Neural progenitor cell (in vitro differentiated cells): ENCODE measurements around the gene RTN4IP1. TPM values are rescaled to one million over a fixed set of nuclear protein-coding genes. Genes with fewer than 3 reads are reported as not detected.

Experiments
- DNase-seq: peaks from one replicate; pipeline ENCODE4 v3.0.0-alpha.2; 2016; ENCODE audit warnings: low spot score
- H2AFZ ChIP-seq: fragments of 200-600 bp; sonication (generic); replicated peaks from 2 replicates; pipeline ENCODE4 v1.6.1; 2016; ENCODE audit warnings: antibody characterized with exemption
- H3F3A ChIP-seq: fragments of 200-600 bp; sonication (generic); 2 replicates; pipeline ENCODE4 v1.6.1; 2016; ENCODE audit warnings: antibody characterized with exemption, low read depth
- H3K27ac ChIP-seq: fragments of 200-600 bp; sonication (generic); 2 replicates; pipeline ENCODE4 v1.5.1; 2016; ENCODE audit warnings: mild to moderate bottlenecking
- H3K27me3 ChIP-seq: fragments of 200-600 bp; sonication (generic); 2 replicates; pipeline ENCODE4 v1.6.1; 2016; ENCODE audit warnings: mild to moderate bottlenecking, moderate library complexity
- H3K36me3 ChIP-seq: fragments of 200-600 bp; sonication (generic); 2 replicates; pipeline ENCODE4 v1.5.1; 2016
- H3K4me1 ChIP-seq: fragments of 200-600 bp; sonication (generic); 2 replicates; pipeline ENCODE4 v1.6.1; 2016; ENCODE audit warnings: mixed run types
- H3K4me2 ChIP-seq: fragments of 200-600 bp; sonication (generic); 2 replicates; pipeline ENCODE4 v1.6.1; 2016
- H3K4me3 ChIP-seq: fragments of 200-600 bp; sonication (generic); 2 replicates; pipeline ENCODE4 v1.5.1; 2016
- H3K79me2 ChIP-seq: fragments of 200-600 bp; sonication (generic); 2 replicates; pipeline ENCODE4 v1.6.1; 2016; ENCODE audit warnings: low read depth
- H3K9ac ChIP-seq: fragments of 200-600 bp; sonication (generic); 2 replicates; pipeline ENCODE4 v1.6.1; 2016
- H3K9me3 ChIP-seq: fragments of 200-600 bp; sonication (generic); 2 replicates; pipeline ENCODE4 v1.5.1; 2016; ENCODE audit warnings: low read depth
- H4K20me1 ChIP-seq: fragments of 200-600 bp; sonication (generic); 2 replicates; pipeline ENCODE4 v1.6.1; 2016; ENCODE audit warnings: low read depth
- H3K27ac Mint-ChIP-seq: 3 replicates; pipeline ENCODE4 v1.8.0; 2021; ENCODE audit warnings: mixed read lengths
- H3K27me3 Mint-ChIP-seq: 2 replicates; pipeline ENCODE4 v1.8.0; 2022; ENCODE audit warnings: low read depth, mild to moderate bottlenecking, inconsistent platforms, moderate library complexity, mixed read lengths; ENCODE audit not compliant: insufficient read depth
- H3K36me3 Mint-ChIP-seq: 3 replicates; pipeline ENCODE4 v1.8.0; 2021; ENCODE audit warnings: mixed read lengths
- H3K4me1 Mint-ChIP-seq: 3 replicates; pipeline ENCODE4 v1.8.0; 2021; ENCODE audit warnings: mixed read lengths
- H3K4me3 Mint-ChIP-seq: 3 replicates; pipeline ENCODE4 v1.8.0; 2021; ENCODE audit warnings: mild to moderate bottlenecking, moderate library complexity, mixed read lengths
- H3K9me3 Mint-ChIP-seq: 3 replicates; pipeline ENCODE4 v1.8.0; 2020; ENCODE audit warnings: mixed read lengths
- EZH2 ChIP-seq: fragments of 200-600 bp; sonication (generic); IDR thresholded peaks from 2 replicates; pipeline ENCODE4 v1.6.1; 2017; ENCODE audit warnings: antibody characterized with exemption, mild to moderate bottlenecking, moderate library complexity
- EZH2phosphoT487 ChIP-seq: fragments of 200-600 bp; sonication (generic); IDR thresholded peaks from 2 replicates; pipeline ENCODE4 v1.6.1; 2017; ENCODE audit warnings: antibody characterized with exemption
- total RNA-seq: library from RNA; depleted of rRNA; stranded (reverse); fragments of >200 nt; gene quantifications from 2 replicates; pipeline ENCODE4 v1.2.3, GENCODE V29; 2015; ENCODE audit warnings: low replicate concordance
- TF ChIP-seq, protein P1 (sequence below): fragments of 200-600 bp; sonication (generic); IDR thresholded peaks from 2 replicates; pipeline ENCODE4 v1.5.1; 2017; ENCODE audit warnings: antibody characterized with exemption, mild to moderate bottlenecking

RTN4IP1 gene
- total RNA-seq, 1 donor from 2014 or later, result 10.2 TPM

DNA sequence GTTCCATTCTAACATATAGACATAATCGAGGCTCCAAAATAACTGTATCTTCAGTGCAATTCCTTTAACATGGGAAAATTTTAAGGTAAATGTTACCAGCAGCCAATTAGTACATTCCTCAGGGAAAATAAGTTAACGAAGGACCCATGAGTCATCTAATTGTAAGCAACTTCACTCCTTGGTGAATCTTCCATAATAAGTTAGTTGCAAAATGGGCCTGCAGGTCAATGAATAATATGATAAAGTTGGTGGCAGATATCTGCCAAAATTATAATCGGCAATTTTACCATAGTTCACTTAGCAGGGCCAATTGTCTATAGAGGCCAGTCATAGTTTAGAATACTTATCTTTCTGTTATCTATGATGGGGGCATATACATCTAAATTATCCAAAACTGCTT is 42.4 kb upstream of the RTN4IP1 start:
- H3K36me3 ChIP-seq, result no peaks in the 10 kb centered on the region
- no peaks in the 10 kb centered on the region for H3K9me3 Mint-ChIP-seq
- no peak for DNase-seq
- H3K27ac Mint-ChIP-seq, result no peak overlapping the region
- H3K27me3 ChIP-seq, result no peaks in the 10 kb centered on the region
- TF ChIP-seq EZH2phosphoT487 (no peak), EZH2 (no peak)
- TF ChIP-seq, protein P1, sequence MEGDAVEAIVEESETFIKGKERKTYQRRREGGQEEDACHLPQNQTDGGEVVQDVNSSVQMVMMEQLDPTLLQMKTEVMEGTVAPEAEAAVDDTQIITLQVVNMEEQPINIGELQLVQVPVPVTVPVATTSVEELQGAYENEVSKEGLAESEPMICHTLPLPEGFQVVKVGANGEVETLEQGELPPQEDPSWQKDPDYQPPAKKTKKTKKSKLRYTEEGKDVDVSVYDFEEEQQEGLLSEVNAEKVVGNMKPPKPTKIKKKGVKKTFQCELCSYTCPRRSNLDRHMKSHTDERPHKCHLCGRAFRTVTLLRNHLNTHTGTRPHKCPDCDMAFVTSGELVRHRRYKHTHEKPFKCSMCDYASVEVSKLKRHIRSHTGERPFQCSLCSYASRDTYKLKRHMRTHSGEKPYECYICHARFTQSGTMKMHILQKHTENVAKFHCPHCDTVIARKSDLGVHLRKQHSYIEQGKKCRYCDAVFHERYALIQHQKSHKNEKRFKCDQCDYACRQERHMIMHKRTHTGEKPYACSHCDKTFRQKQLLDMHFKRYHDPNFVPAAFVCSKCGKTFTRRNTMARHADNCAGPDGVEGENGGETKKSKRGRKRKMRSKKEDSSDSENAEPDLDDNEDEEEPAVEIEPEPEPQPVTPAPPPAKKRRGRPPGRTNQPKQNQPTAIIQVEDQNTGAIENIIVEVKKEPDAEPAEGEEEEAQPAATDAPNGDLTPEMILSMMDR, result no peak
- no peaks in the 10 kb centered on the region for H3K4me1 Mint-ChIP-seq
- H3K36me3 Mint-ChIP-seq, result no peaks in the 10 kb centered on the region
- H3K79me2 ChIP-seq, result no peaks in the 10 kb centered on the region
- H3K4me2 ChIP-seq, result no peak overlapping the region
- no peak overlapping the region for H3K4me3 Mint-ChIP-seq
- H3K27ac ChIP-seq, result no peak overlapping the region
- no peaks in the 10 kb centered on the region for H3K9me3 ChIP-seq
- H3K27me3 Mint-ChIP-seq, result peaks cover 4% of the 10 kb centered on the region
- H3K9ac ChIP-seq, result no peak overlapping the region
- H3K4me1 ChIP-seq, result no peaks in the 10 kb centered on the region
- no peak overlapping the region for H2AFZ ChIP-seq
- no peaks in the 10 kb centered on the region for H4K20me1 ChIP-seq
- no peak overlapping the region for H3K4me3 ChIP-seq
- H3F3A ChIP-seq, result no peaks in the 10 kb centered on the region

DNA sequence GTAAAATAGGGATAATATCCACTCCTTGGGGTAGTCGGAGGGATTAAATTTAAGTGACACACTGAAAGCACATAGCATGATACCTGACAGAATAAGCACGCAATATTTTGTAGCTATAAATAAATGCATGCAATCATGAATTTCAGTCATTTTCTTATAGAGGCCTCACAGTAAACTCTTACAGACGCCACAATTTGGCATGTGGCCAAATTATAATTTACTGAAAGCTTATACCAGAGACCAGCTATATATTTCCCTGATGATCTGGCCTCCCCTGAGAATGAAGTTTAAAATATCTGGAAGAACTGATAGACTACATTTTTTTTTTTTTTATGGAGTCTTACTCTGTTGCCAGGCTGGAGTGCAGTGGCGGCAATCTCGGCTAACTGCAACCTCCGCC is 40.9 kb upstream of the RTN4IP1 start:
- Mint-ChIP-seq H3K4me3 (no peak overlapping the region), H3K9me3 (no peaks in the 10 kb centered on the region), H3K27ac (no peak overlapping the region), H3K27me3 (peaks cover 4% of the 10 kb centered on the region), H3K36me3 (peaks cover under 1% of the 10 kb centered on the region), H3K4me1 (no peaks in the 10 kb centered on the region)
- no peak overlapping the region for H3K4me3 ChIP-seq
- H3K79me2 ChIP-seq, result no peaks in the 10 kb centered on the region
- no peaks in the 10 kb centered on the region for H3K4me1 ChIP-seq
- H3K4me2 ChIP-seq, result no peak overlapping the region
- TF ChIP-seq, protein P1, result no peak
- TF ChIP-seq EZH2phosphoT487 (no peak), EZH2 (no peak)
- no peak for DNase-seq
- H3K27ac ChIP-seq, result no peak overlapping the region
- H3K36me3 ChIP-seq, result peaks cover 5% of the 10 kb centered on the region
- no peak overlapping the region for H3K9ac ChIP-seq
- no peaks in the 10 kb centered on the region for H3K9me3 ChIP-seq
- H3F3A ChIP-seq, result no peaks in the 10 kb centered on the region
- no peaks in the 10 kb centered on the region for H4K20me1 ChIP-seq
- no peaks in the 10 kb centered on the region for H3K27me3 ChIP-seq
- H2AFZ ChIP-seq, result no peak overlapping the region

DNA sequence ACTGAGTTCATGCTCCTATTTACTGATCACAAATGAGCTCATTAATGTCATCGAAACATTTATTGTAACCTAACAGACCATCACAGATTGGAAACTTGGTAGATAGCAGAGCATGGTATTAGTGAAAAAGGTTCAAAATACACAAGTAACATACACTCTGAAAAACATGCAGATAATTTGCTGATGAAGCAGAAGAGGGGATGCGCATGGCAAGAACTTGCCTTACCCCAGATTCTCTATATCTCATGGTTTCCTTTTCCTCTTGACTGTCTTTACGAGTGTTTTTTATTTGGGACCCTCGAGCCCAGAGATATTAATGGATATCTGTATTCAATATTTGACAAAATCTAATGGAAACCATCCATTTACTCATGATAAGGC is 37.7 kb upstream of the RTN4IP1 start:
- DNase-seq, result no peak
- Histone ChIP-seq H3F3A (no peaks in the 10 kb centered on the region), H3K27ac (no peak overlapping the region), H3K27me3 (no peaks in the 10 kb centered on the region), H2AFZ (no peak overlapping the region), H3K4me1 (no peaks in the 10 kb centered on the region), H3K79me2 (no peaks in the 10 kb centered on the region), H3K36me3 (peaks cover 12% of the 10 kb centered on the region), H3K9ac (no peak overlapping the region), H3K9me3 (no peaks in the 10 kb centered on the region), H3K4me3 (no peak overlapping the region), H4K20me1 (no peaks in the 10 kb centered on the region), H3K4me2 (no peak overlapping the region)
- Mint-ChIP-seq H3K4me3 (no peak overlapping the region), H3K36me3 (peaks cover 6% of the 10 kb centered on the region), H3K27ac (no peak overlapping the region), H3K9me3 (no peaks in the 10 kb centered on the region), H3K27me3 (peaks cover 4% of the 10 kb centered on the region), H3K4me1 (no peaks in the 10 kb centered on the region)
- TF ChIP-seq EZH2phosphoT487 (no peak), EZH2 (no peak)
- TF ChIP-seq, protein P1, result no peak
